ENCODE results near the gene C3orf62. TPM values are rescaled to one million over a fixed set of nuclear protein-coding genes. Genes with fewer than 3 reads are reported as not detected.

The C3orf62 gene
- total and polyA plus RNA-seq, 9 of the 15 experiments (the other 6 are each of a cell fraction or from before 2014, with no cell fraction given), result 1.3 to 5.7 (median 3.4) TPM

DNA sequence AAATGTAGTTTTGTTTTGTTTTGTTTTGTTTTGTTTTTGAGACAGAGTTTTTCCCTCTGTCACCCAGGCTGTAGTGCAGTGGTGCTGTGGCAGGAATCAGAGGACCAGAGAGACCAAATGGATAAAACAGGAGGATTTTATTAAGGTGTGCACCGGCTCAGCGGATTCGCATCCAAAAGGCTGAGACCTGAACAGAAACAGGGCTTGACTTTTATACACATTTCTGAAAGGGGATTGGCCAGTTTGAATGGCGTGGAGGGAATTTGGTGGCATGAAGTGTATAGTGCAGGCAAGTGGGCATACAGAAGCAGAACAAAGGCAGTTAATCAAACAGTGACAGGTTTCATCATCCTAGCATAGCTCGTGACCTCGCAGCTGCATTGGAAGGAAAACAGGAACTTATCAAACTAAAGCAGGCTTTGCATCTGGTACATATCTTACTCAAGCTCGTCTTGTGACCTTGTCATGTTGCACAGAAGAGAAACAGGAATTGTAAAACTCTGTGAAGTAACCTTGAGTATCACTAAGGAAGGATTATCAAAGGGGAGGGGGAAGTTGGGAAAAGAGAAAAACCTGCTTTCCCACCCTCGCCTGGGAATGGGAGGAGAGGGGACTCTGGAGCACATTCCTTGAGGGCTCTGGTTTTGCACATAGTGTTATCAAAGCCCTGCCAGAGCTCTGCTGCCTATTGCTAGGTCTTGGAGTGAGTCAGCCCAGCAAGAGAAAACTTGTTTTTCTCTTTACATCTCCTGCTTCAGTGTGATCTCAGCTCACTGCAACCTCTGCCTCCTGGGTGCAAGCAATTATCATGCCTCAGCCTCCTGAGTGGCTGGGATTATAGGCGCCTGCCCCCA is 38.5 kb downstream of the C3orf62 start (continued):
- TF ChIP-seq ZNF445 (CRISPR knock-in tag; IDR thresholded peaks at IDR 0.05; ENCODE audit: low read depth), result no peak
- no peak for TF ChIP-seq U2AF1 (optimal IDR thresholded peaks at IDR 0.05; ENCODE audit: low read depth, low read length)
- TF ChIP-seq CTCFL (IDR thresholded peaks at IDR 0.05; ENCODE audit: borderline replicate concordance, insufficient read depth, low read depth, low read length, poor library complexity, severe bottlenecking), result no peak
- TF ChIP-seq ARHGAP35 (IDR thresholded peaks at IDR 0.05; ENCODE audit: partially characterized antibody), result no peak
- TF ChIP-seq, protein P1, sequence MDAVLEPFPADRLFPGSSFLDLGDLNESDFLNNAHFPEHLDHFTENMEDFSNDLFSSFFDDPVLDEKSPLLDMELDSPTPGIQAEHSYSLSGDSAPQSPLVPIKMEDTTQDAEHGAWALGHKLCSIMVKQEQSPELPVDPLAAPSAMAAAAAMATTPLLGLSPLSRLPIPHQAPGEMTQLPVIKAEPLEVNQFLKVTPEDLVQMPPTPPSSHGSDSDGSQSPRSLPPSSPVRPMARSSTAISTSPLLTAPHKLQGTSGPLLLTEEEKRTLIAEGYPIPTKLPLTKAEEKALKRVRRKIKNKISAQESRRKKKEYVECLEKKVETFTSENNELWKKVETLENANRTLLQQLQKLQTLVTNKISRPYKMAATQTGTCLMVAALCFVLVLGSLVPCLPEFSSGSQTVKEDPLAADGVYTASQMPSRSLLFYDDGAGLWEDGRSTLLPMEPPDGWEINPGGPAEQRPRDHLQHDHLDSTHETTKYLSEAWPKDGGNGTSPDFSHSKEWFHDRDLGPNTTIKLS (IDR thresholded peaks at IDR 0.05; ENCODE audit: borderline replicate concordance, low read depth), result no peak
- TF ChIP-seq NFRKB (IDR thresholded peaks at IDR 0.05; ENCODE audit: low read depth), result peak; percentile 88; the same call in 1 of the 2 replicates
- peak; percentile 70; the same call in 1 of the 2 replicates for TF ChIP-seq ZNF76 (CRISPR knock-in tag; IDR thresholded peaks at IDR 0.05; ENCODE audit: borderline replicate concordance)
- no peak for TF ChIP-seq ARID2 (IDR thresholded peaks at IDR 0.05)
- no peak for TF ChIP-seq ZNF232 (CRISPR knock-in tag; IDR thresholded peaks at IDR 0.05)
- TF ChIP-seq, protein P2, sequence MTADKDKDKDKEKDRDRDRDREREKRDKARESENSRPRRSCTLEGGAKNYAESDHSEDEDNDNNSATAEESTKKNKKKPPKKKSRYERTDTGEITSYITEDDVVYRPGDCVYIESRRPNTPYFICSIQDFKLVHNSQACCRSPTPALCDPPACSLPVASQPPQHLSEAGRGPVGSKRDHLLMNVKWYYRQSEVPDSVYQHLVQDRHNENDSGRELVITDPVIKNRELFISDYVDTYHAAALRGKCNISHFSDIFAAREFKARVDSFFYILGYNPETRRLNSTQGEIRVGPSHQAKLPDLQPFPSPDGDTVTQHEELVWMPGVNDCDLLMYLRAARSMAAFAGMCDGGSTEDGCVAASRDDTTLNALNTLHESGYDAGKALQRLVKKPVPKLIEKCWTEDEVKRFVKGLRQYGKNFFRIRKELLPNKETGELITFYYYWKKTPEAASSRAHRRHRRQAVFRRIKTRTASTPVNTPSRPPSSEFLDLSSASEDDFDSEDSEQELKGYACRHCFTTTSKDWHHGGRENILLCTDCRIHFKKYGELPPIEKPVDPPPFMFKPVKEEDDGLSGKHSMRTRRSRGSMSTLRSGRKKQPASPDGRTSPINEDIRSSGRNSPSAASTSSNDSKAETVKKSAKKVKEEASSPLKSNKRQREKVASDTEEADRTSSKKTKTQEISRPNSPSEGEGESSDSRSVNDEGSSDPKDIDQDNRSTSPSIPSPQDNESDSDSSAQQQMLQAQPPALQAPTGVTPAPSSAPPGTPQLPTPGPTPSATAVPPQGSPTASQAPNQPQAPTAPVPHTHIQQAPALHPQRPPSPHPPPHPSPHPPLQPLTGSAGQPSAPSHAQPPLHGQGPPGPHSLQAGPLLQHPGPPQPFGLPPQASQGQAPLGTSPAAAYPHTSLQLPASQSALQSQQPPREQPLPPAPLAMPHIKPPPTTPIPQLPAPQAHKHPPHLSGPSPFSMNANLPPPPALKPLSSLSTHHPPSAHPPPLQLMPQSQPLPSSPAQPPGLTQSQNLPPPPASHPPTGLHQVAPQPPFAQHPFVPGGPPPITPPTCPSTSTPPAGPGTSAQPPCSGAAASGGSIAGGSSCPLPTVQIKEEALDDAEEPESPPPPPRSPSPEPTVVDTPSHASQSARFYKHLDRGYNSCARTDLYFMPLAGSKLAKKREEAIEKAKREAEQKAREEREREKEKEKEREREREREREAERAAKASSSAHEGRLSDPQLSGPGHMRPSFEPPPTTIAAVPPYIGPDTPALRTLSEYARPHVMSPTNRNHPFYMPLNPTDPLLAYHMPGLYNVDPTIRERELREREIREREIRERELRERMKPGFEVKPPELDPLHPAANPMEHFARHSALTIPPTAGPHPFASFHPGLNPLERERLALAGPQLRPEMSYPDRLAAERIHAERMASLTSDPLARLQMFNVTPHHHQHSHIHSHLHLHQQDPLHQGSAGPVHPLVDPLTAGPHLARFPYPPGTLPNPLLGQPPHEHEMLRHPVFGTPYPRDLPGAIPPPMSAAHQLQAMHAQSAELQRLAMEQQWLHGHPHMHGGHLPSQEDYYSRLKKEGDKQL (CRISPR knock-in tag; IDR thresholded peaks at IDR 0.05; ENCODE audit: borderline replicate concordance), result no peak
- TF ChIP-seq ILF3 (IDR thresholded peaks at IDR 0.05; ENCODE audit: borderline replicate concordance), result 0 out of 2 replicates have a peak, but pooled peaks have one; percentile 40
- peak; percentile 87 for TF ChIP-seq CEBPG (CRISPR knock-in tag; IDR thresholded peaks at IDR 0.05)
- TF ChIP-seq CEBPG (tag; conservative IDR thresholded peaks at IDR 0.05 in 1 of 2, IDR thresholded peaks at IDR 0.05 in 1 of 2), result peak; percentile 85 to 96
- TF ChIP-seq DDX20 (tag; IDR thresholded peaks at IDR 0.05; ENCODE audit: low read depth), result peak; percentile 69; the same call in 1 of the 2 replicates
- TF ChIP-seq SMARCA5 (IDR thresholded peaks at IDR 0.05), result no peak
- TF ChIP-seq POLR3G (IDR thresholded peaks at IDR 0.05; ENCODE audit: extremely low read depth, insufficient read length, insufficient replicate concordance), result no peak
- TF ChIP-seq PHB2 (IDR thresholded peaks at IDR 0.05; ENCODE audit: low read depth), result peak; percentile 88
